Measurements from ENCODE around the gene YPEL3.

YPEL3 gene

DNA sequence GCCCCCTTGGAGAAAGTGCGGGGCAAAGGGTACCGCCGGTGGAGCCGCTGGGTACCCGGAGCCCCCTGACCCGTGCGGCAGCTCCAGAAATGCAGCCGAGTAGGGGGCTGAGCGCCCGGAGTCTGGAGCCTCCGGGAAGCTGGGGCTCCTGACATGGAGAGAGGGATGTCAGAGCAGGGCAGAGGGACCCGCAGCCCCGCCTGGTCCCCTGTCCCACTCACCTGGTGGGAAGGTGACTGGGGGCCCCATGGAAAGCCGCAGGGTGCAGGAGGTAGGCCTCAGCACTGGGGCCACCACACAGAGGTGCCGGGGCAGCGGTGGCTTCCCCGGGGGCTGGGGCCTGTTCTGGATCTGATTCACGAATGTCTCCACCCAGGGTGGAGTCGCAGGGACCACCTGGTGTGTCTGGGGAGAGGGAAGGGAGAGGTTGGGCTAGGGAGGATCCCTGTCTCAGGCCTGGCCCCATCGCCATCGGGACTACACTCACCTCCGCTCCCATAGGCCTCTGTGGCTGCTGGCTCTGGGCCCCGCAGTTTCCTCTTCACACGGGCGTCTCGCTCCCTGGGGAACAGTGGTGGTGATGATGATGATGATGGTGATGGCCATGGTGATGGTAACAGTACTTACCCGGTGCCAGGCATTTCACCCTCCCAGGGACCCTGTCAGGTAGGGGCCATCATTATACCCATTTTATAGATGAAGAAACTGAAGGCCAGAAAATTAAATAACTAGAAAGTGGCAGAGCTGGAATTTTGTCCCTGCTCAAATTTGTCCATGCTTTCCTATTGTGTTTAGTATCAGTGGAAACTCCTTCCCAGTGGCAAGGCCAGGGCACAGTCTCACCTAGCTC is 9.5 kb downstream of the YPEL3 start:
- no peaks in the 10 kb centered on the region for H3K27me3 ChIP-seq (ENCODE audit: insufficient read depth, poor library complexity, severe bottlenecking)
- H3K4me3 ChIP-seq (replicated peaks; ENCODE audit: insufficient read depth, low read length) = no peak overlapping the region
- no peak for DNase-seq (ENCODE audit: low read depth in 1 of 2, low spot score in 1 of 2)
- peak overlapping the region; percentile 22; the same call in 1 of the 2 replicates for H3K27ac ChIP-seq (replicated peaks)
- TF ChIP-seq SPI1 (IDR thresholded peaks at IDR 0.05; ENCODE audit: borderline replicate concordance, low read depth) = no peak
- TF ChIP-seq GABPA (IDR thresholded peaks at IDR 0.05; ENCODE audit: low read depth) = no peak
- TF ChIP-seq, protein P1, sequence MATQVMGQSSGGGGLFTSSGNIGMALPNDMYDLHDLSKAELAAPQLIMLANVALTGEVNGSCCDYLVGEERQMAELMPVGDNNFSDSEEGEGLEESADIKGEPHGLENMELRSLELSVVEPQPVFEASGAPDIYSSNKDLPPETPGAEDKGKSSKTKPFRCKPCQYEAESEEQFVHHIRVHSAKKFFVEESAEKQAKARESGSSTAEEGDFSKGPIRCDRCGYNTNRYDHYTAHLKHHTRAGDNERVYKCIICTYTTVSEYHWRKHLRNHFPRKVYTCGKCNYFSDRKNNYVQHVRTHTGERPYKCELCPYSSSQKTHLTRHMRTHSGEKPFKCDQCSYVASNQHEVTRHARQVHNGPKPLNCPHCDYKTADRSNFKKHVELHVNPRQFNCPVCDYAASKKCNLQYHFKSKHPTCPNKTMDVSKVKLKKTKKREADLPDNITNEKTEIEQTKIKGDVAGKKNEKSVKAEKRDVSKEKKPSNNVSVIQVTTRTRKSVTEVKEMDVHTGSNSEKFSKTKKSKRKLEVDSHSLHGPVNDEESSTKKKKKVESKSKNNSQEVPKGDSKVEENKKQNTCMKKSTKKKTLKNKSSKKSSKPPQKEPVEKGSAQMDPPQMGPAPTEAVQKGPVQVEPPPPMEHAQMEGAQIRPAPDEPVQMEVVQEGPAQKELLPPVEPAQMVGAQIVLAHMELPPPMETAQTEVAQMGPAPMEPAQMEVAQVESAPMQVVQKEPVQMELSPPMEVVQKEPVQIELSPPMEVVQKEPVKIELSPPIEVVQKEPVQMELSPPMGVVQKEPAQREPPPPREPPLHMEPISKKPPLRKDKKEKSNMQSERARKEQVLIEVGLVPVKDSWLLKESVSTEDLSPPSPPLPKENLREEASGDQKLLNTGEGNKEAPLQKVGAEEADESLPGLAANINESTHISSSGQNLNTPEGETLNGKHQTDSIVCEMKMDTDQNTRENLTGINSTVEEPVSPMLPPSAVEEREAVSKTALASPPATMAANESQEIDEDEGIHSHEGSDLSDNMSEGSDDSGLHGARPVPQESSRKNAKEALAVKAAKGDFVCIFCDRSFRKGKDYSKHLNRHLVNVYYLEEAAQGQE (IDR thresholded peaks at IDR 0.05; ENCODE audit: insufficient replicate concordance, low read depth) = no peak

DNA sequence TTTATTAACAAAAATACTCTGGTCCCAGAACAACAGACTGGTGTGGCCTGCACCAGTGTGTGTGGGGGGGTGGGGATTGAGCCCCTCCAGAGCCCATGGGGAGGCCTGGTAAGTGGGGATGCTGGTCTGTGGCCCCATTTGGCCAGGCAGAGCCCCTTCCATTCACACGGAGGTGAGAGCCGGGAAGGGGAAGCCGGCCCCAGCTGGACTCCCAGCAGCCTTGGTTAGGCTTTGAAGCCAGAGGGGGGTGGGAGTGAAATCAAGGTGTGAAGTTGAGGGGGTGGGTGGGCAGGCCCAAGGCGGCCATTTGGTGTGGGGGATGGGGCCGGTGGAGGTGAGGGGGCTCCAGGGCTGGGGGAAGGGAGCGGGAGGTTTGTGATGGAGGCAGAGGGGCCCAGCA is 10.2 kb downstream of the YPEL3 start:
- H3K4me3 ChIP-seq (replicated peaks; ENCODE audit: insufficient read depth, low read length) = no peak overlapping the region
- no peak overlapping the region for H3K27ac ChIP-seq (replicated peaks)
- no peaks in the 10 kb centered on the region for H3K27me3 ChIP-seq (ENCODE audit: insufficient read depth, poor library complexity, severe bottlenecking)
- no peak for DNase-seq (ENCODE audit: low read depth in 1 of 2, low spot score in 1 of 2)
- TF ChIP-seq POLR2AphosphoS5 (IDR thresholded peaks at IDR 0.05; ENCODE audit: low read depth) (peak; percentile 13; the same call in 1 of the 2 replicates), CTCF (IDR thresholded peaks at IDR 0.05; ENCODE audit: insufficient read depth, low read length) (no peak)
- TF ChIP-seq, protein P1 (IDR thresholded peaks at IDR 0.05; ENCODE audit: insufficient replicate concordance, low read depth) = no peak

DNA sequence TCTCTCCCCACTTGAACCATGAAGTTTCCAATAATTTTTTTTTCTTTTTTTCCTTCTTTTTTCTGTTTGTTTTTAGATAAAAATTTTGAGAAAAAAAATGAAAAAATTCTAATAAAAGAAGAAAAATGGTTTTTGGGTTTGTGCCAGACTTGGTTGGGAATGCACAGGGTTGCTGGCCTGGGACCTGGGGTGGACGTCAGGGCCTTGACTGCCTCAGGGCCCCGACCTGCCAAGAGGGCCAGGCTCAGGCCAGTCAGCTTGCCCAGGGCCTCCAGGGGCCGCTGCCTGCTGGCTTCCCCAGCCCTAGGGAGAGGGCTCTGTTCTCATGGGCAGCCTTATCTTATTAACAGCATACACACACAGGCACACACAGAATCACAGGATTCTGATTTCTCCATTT is 10.8 kb downstream of the YPEL3 start:
- TF ChIP-seq CTCF (IDR thresholded peaks at IDR 0.05; ENCODE audit: insufficient read depth, low read length) = no peak
- no peak for TF ChIP-seq SPI1 (IDR thresholded peaks at IDR 0.05; ENCODE audit: borderline replicate concordance, low read depth)
- peak; percentile 11; the same call in 1 of the 2 replicates for TF ChIP-seq POLR2AphosphoS5 (IDR thresholded peaks at IDR 0.05; ENCODE audit: low read depth)
- no peak overlapping the region for H3K27ac ChIP-seq (replicated peaks)
- DNase-seq (ENCODE audit: low read depth in 1 of 2, low spot score in 1 of 2) = no peak
- H3K27me3 ChIP-seq (ENCODE audit: insufficient read depth, poor library complexity, severe bottlenecking) = no peaks in the 10 kb centered on the region
- H3K4me3 ChIP-seq (replicated peaks; ENCODE audit: insufficient read depth, low read length) = no peak overlapping the region

DNA sequence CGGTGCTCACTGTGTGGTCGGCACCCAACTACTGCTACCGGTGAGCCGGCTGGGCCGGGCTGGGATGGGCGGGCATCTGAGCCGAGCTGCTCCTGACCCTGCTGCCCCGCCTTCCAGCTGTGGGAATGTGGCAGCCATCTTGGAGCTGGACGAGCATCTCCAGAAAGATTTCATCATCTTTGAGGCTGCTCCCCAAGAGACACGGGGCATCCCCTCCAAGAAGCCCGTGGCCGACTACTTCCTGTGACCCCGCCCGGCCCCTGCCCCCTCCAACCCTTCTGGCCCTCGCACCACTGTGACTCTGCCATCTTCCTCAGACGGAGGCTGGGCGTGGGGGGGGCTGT is 11.2 kb downstream of the YPEL3 start:
- Histone ChIP-seq H3K27me3 (ENCODE audit: insufficient read depth, poor library complexity, severe bottlenecking) (no peaks in the 10 kb centered on the region), H3K27ac (replicated peaks) (no peak overlapping the region), H3K4me3 (replicated peaks; ENCODE audit: insufficient read depth, low read length) (no peak overlapping the region)
- DNase-seq (ENCODE audit: low read depth in 1 of 2, low spot score in 1 of 2) = no peak
- TF ChIP-seq SPI1 (IDR thresholded peaks at IDR 0.05; ENCODE audit: borderline replicate concordance, low read depth) (no peak), POLR2AphosphoS5 (IDR thresholded peaks at IDR 0.05; ENCODE audit: low read depth) (no peak), GABPA (IDR thresholded peaks at IDR 0.05; ENCODE audit: low read depth) (no peak), CTCF (IDR thresholded peaks at IDR 0.05; ENCODE audit: insufficient read depth, low read length) (no peak)
- TF ChIP-seq, protein P1 (IDR thresholded peaks at IDR 0.05; ENCODE audit: insufficient replicate concordance, low read depth) = no peak

All from HL-60 (cell line).